ENCODE results near the gene PRUNE1.

Gene PRUNE1

GRCh38 chr1:151000408-151000807 lies 7.8 kb upstream of the PRUNE1 start:
- H3F3A ChIP-seq (ENCODE audit: insufficient read depth) = no peaks in the 10 kb centered on the region
- no peaks in the 10 kb centered on the region for H3K27me3 ChIP-seq (ENCODE audit: low read length)
- no peak overlapping the region for H3K27ac ChIP-seq (ENCODE audit: low read depth, low read length)
- TF ChIP-seq EZH2phosphoT487 (conservative IDR thresholded peaks at IDR 0.05; ENCODE audit: low read length) (no peak), CTCF (IDR thresholded peaks at IDR 0.05; ENCODE audit: insufficient read depth, low read length, poor library complexity, severe bottlenecking) (no peak)
- H3K4me2 ChIP-seq (ENCODE audit: low read depth, low read length, poor library complexity, severe bottlenecking) = no peak overlapping the region
- H3K36me3 ChIP-seq (ENCODE audit: low read length) = no peaks in the 10 kb centered on the region
- no peak overlapping the region for H3K4me3 ChIP-seq (ENCODE audit: insufficient read depth, low read length, poor library complexity, severe bottlenecking)
- H3K9me2 ChIP-seq (replicated peaks; ENCODE audit: insufficient read depth, low read length) = no peaks in the 10 kb centered on the region
- H4K20me1 ChIP-seq (ENCODE audit: low read depth, low read length) = no peaks in the 10 kb centered on the region
- no peaks in the 10 kb centered on the region for H3K9me3 ChIP-seq (ENCODE audit: insufficient read depth, low read length)
- no peak overlapping the region for H3K9ac ChIP-seq (ENCODE audit: low read length)
- H3K79me2 ChIP-seq (ENCODE audit: insufficient read depth, low read length) = no peaks in the 10 kb centered on the region
- H2AFZ ChIP-seq (ENCODE audit: low read depth, low read length, severe bottlenecking) = no peak overlapping the region

- Histone ChIP-seq H3K4me3 (ENCODE audit: insufficient read depth, low read length, poor library complexity, severe bottlenecking) (no peak overlapping the region), H4K20me1 (ENCODE audit: low read depth, low read length) (no peaks in the 10 kb centered on the region), H3F3A (ENCODE audit: insufficient read depth) (no peaks in the 10 kb centered on the region), H3K36me3 (ENCODE audit: low read length) (no peaks in the 10 kb centered on the region), H3K9me3 (ENCODE audit: insufficient read depth, low read length) (no peaks in the 10 kb centered on the region), H3K4me2 (ENCODE audit: low read depth, low read length, poor library complexity, severe bottlenecking) (no peak overlapping the region), H3K27me3 (ENCODE audit: low read length) (no peaks in the 10 kb centered on the region), H2AFZ (ENCODE audit: low read depth, low read length, severe bottlenecking) (no peak overlapping the region), H3K79me2 (ENCODE audit: insufficient read depth, low read length) (no peaks in the 10 kb centered on the region), H3K9me2 (replicated peaks; ENCODE audit: insufficient read depth, low read length) (no peaks in the 10 kb centered on the region), H3K9ac (ENCODE audit: low read length) (no peak overlapping the region), H3K27ac (ENCODE audit: low read depth, low read length) (no peak overlapping the region)
- TF ChIP-seq EZH2phosphoT487 (conservative IDR thresholded peaks at IDR 0.05; ENCODE audit: low read length) = no peak
- no peak for TF ChIP-seq CTCF (IDR thresholded peaks at IDR 0.05; ENCODE audit: insufficient read depth, low read length, poor library complexity, severe bottlenecking)
These were observed 6.6 kb upstream of the PRUNE1 start for GRCh38 chr1:151001602-151002001.

- no peaks in the 10 kb centered on the region for H3K9me2 ChIP-seq (replicated peaks; ENCODE audit: insufficient read depth, low read length)
- H3K4me3 ChIP-seq (ENCODE audit: insufficient read depth, low read length, poor library complexity, severe bottlenecking) = no peak overlapping the region
- H3K27me3 ChIP-seq (ENCODE audit: low read length) = no peaks in the 10 kb centered on the region
- TF ChIP-seq EZH2phosphoT487 (conservative IDR thresholded peaks at IDR 0.05; ENCODE audit: low read length) = no peak
- TF ChIP-seq CTCF (IDR thresholded peaks at IDR 0.05; ENCODE audit: insufficient read depth, low read length, poor library complexity, severe bottlenecking) = no peak
- H3K36me3 ChIP-seq (ENCODE audit: low read length) = no peaks in the 10 kb centered on the region
- H3K79me2 ChIP-seq (ENCODE audit: insufficient read depth, low read length) = no peaks in the 10 kb centered on the region
- no peaks in the 10 kb centered on the region for H4K20me1 ChIP-seq (ENCODE audit: low read depth, low read length)
- no peaks in the 10 kb centered on the region for H3F3A ChIP-seq (ENCODE audit: insufficient read depth)
- H3K27ac ChIP-seq (ENCODE audit: low read depth, low read length) = no peak overlapping the region
- H3K4me2 ChIP-seq (ENCODE audit: low read depth, low read length, poor library complexity, severe bottlenecking) = no peak overlapping the region
- H3K9me3 ChIP-seq (ENCODE audit: insufficient read depth, low read length) = no peaks in the 10 kb centered on the region
- no peak overlapping the region for H2AFZ ChIP-seq (ENCODE audit: low read depth, low read length, severe bottlenecking)
- no peak overlapping the region for H3K9ac ChIP-seq (ENCODE audit: low read length)
These were observed 6.2 kb upstream of the PRUNE1 start for GRCh38 chr1:151002051-151002450.

All from SU-DHL-6 (cell line).